ENCODE data around the gene CFAP299.

GRCh38 chr4:80852061-80852460 lies 516.5 kb downstream of the CFAP299 start:
- TF ChIP-seq RORA (CRISPR knock-in tag; IDR thresholded peaks at IDR 0.05) = no peak
- TF ChIP-seq CTCF (CRISPR knock-in tag; IDR thresholded peaks at IDR 0.05) = no peak
- no peak for TF ChIP-seq ZNF121 (CRISPR knock-in tag; IDR thresholded peaks at IDR 0.05)
- no peak for TF ChIP-seq ZFP36 (IDR thresholded peaks at IDR 0.05; ENCODE audit: borderline replicate concordance, low read depth, low read length, partially characterized antibody)
- TF ChIP-seq POLR2A (IDR thresholded peaks at IDR 0.05; ENCODE audit: insufficient read depth in 1 of 2, low read depth in 2 of 2, low read length in 2 of 2) = no peak
- no peak for TF ChIP-seq CEBPB (IDR thresholded peaks at IDR 0.05; ENCODE audit: borderline replicate concordance, low read depth, low read length)
- TF ChIP-seq SMC3 (IDR thresholded peaks at IDR 0.05; ENCODE audit: low read length) = no peak

All from HepG2 (cell line).